HG03039 (cell line): Measurements from ENCODE around the gene XDH.

Experiments used
- ATAC-seq: cut with Tn5 transposase; IDR thresholded peaks from one replicate; pipeline ENCODE4 v1.9.1; 2021; ENCODE audit warnings: mild to moderate bottlenecking, moderate library complexity; ENCODE audit not compliant: unreplicated experiment

The XDH gene

GRCh38 chr2:31287654-31288053, 126.9 kb downstream of the XDH start:
- no peak for ATAC-seq

- ATAC-seq, result no peak
Observed at GRCh38 chr2:31286961-31287550, 127.5 kb downstream of the XDH start.

- ATAC-seq, result no peak
Observed at GRCh38 chr2:31286230-31286629, 128.3 kb downstream of the XDH start.
